Suprapubic skin (tissue), 4 donors: ENCODE data around the gene LALBA. TPM values are rescaled to one million over a fixed set of nuclear protein-coding genes. Genes with fewer than 3 reads are reported as not detected.
"Not testable (repeated sequence)": the region's sequence is repeated elsewhere in the genome, so short reads cannot be mapped to it uniquely, and the experiment has no call there.

Experiments
- DNase-seq, 2 donors: peaks; one replicate each; pipeline ENCODE4 v3.0.0-alpha.2; 2019; ENCODE audit warnings: low spot score in 2 of 2
- H3K27ac ChIP-seq: fragments of 200-600 bp; sonication (generic); one replicate; pipeline ENCODE4 v1.5.1; 2019
- H3K27me3 ChIP-seq: fragments of 200-600 bp; sonication (generic); one replicate; pipeline ENCODE4 v1.5.1; 2019
- H3K36me3 ChIP-seq: fragments of 200-600 bp; sonication (generic); one replicate; pipeline ENCODE4 v1.5.1; 2019
- H3K4me1 ChIP-seq: fragments of 200-600 bp; sonication (generic); one replicate; pipeline ENCODE4 v1.5.1; 2019
- H3K4me3 ChIP-seq: fragments of 200-600 bp; sonication (generic); one replicate; pipeline ENCODE4 v1.5.1; 2019; ENCODE audit warnings: mild to moderate bottlenecking
- H3K9me3 ChIP-seq: fragments of 200-600 bp; sonication (generic); one replicate; pipeline ENCODE4 v1.5.1; 2019
- CTCF ChIP-seq, 2 donors: fragments of 200-600 bp in 1 of 2; fragments of 450-650 bp in 1 of 2; sonication (generic) in 1 of 2; IDR thresholded peaks; one replicate each; pipeline ENCODE4 v1.5.1; 2016 to 2019; ENCODE audit warnings: antibody characterized with exemption in 2 of 2, mild to moderate bottlenecking in 1 of 2, moderate library complexity in 1 of 2
- EP300 ChIP-seq: sonication (generic); formaldehyde crosslinking; IDR thresholded peaks from one replicate; pipeline ENCODE4 v1.6.1; 2017; ENCODE audit warnings: antibody characterized with exemption
- POLR2A ChIP-seq, 2 donors: fragments of 450-650 bp; IDR thresholded peaks; one replicate each; pipeline ENCODE4 v1.6.1; 2017; ENCODE audit warnings: antibody characterized with exemption in 2 of 2, mild to moderate bottlenecking in 2 of 2, moderate library complexity in 2 of 2
- POLR2AphosphoS5 ChIP-seq, 3 donors: sonication (generic); formaldehyde crosslinking; IDR thresholded peaks; one replicate each; pipeline ENCODE4 v1.6.1; 2017; ENCODE audit warnings: antibody characterized with exemption in 3 of 3
- WGBS: methylation state at CpG from one replicate; pipeline ENCODE4 v1.1.5; 2018; 5-methylcytosine and 5-hydroxymethylcytosine counted together
- total RNA-seq, 4 donors: library from RNA; depleted of rRNA; stranded (reverse); fragments of >200 nt; gene quantifications; one replicate each; pipeline ENCODE4 v1.1.0, GENCODE V29; 2016

LALBA gene
- total RNA-seq, 4 donors from 2014 or later, result not detected

DNA sequence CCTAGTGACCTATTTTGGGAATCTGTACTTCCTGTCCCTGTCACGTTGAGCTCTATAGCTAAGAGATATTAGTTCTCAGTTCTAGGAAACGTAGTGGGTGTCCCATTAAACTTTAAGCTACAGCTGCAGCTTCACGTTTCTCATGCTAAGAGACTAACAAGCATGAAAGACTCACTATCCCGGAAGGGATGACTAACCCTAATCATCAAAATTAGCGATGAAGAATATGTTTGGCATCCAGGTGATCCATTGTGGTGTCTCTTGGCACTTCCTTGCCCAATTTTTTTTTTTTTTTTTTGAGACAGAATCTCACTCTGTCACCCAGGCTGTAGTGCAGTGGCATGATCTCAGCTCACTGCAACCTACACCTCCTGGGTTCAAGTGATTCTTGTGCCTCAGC, 11.0 kb upstream of the LALBA start:
- TF ChIP-seq EP300, result no peak
- no peak for TF ChIP-seq POLR2AphosphoS5 (IDR thresholded peaks at IDR 0.05)
- no peak for TF ChIP-seq POLR2A (IDR thresholded peaks at IDR 0.05)
- TF ChIP-seq CTCF (IDR thresholded peaks at IDR 0.05), result no peak

GRCh38 chr12:48572326-48572725, 2.5 kb upstream of the LALBA start:
- TF ChIP-seq CTCF (IDR thresholded peaks at IDR 0.05) (no peak), EP300 (no peak), POLR2AphosphoS5 (IDR thresholded peaks at IDR 0.05) (no peak), POLR2A (IDR thresholded peaks at IDR 0.05) (no peak)
- WGBS, result 38% methylated on average over 5 of the region's 5 CpGs
- no peaks in the 10 kb centered on the region for H3K9me3 ChIP-seq

More for the DNA sequence above, 11.0 kb upstream of the LALBA start:
- Histone ChIP-seq H3K27me3 (peaks cover 4% of the 10 kb centered on the region), H3K9me3 (no peaks in the 10 kb centered on the region), H3K4me3 (no peak overlapping the region), H3K4me1 (no peaks in the 10 kb centered on the region), H3K36me3 (no peaks in the 10 kb centered on the region), H3K27ac (no peak overlapping the region)
- WGBS, result 49% methylated on average over 5 of the region's 5 CpGs
- DNase-seq, result no peak

DNA sequence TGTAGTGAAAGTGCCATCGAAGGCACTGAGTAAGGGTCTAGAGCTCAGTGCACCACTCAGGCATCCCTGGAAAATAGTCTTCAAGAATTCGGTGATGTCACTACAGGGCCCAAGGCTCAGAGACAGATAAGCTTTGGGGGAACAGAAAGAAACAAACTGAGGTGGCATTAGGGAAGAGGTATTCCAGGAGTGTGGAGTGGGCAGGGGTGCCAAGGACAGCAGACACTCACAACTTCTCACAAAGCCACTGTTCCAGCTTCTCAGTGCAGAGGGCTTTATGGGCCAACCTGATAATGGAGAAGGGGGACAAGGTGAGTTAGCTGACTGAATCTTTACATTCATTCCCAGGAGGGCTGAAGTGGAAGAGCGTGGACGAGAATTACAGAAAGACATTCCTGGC, 2.1 kb downstream of the LALBA start:
- Histone ChIP-seq H3K4me1 (no peaks in the 10 kb centered on the region), H3K27me3 (peaks cover 2% of the 10 kb centered on the region), H3K4me3 (no peak overlapping the region), H3K9me3 (no peaks in the 10 kb centered on the region), H3K36me3 (no peaks in the 10 kb centered on the region), H3K27ac (no peak overlapping the region)
- DNase-seq, result no peak
- TF ChIP-seq CTCF (IDR thresholded peaks at IDR 0.05), result no peak
- TF ChIP-seq POLR2AphosphoS5 (IDR thresholded peaks at IDR 0.05), result no peak
- TF ChIP-seq POLR2A (IDR thresholded peaks at IDR 0.05), result no peak
- WGBS, result 87% methylated on average over 4 of the region's 4 CpGs

More at GRCh38 chr12:48572326-48572725, 2.5 kb upstream of the LALBA start:
- no peak overlapping the region for H3K27ac ChIP-seq
- no peaks in the 10 kb centered on the region for H3K36me3 ChIP-seq
- DNase-seq, result no peak
- H3K4me3 ChIP-seq, result no peak overlapping the region
- peaks cover 2% of the 10 kb centered on the region for H3K27me3 ChIP-seq
- H3K4me1 ChIP-seq, result no peaks in the 10 kb centered on the region

GRCh38 chr12:48557919-48558318, 11.9 kb downstream of the LALBA start:
- Histone ChIP-seq H3K27me3 (no peaks in the 10 kb centered on the region), H3K36me3 (no peaks in the 10 kb centered on the region), H3K27ac (no peak overlapping the region), H3K4me3 (no peak overlapping the region), H3K9me3 (no peaks in the 10 kb centered on the region), H3K4me1 (no peaks in the 10 kb centered on the region)
- 91% methylated on average over 4 of the region's 4 CpGs for WGBS
- no peak for TF ChIP-seq POLR2A (IDR thresholded peaks at IDR 0.05)
- no peak for TF ChIP-seq CTCF (IDR thresholded peaks at IDR 0.05)
- no peak for TF ChIP-seq EP300
- no peak for TF ChIP-seq POLR2AphosphoS5 (IDR thresholded peaks at IDR 0.05)
- no peak for DNase-seq

DNA sequence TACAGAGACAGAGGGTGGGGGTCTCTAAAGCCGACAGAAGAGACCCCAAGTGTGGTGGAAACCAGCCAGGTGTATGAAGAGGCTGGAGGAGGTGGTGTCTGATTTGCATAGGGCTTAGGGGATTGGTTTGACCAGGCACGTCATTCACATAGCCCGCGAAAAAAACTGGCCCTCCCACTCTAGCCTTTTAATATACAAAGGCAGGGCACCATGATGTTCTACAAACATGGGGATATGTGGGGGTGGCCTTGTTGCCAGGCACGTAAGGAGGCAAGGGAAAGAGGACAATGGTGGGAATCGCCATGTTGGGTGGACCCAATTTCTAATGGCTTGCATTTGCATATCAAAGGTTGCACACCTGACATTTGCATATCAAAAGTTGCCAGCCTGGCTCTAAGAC, 13.2 kb downstream of the LALBA start:
- Histone ChIP-seq H3K36me3 (no peaks in the 10 kb centered on the region), H3K9me3 (no peaks in the 10 kb centered on the region), H3K27ac (no peak overlapping the region), H3K4me3 (no peak overlapping the region), H3K4me1 (no peaks in the 10 kb centered on the region), H3K27me3 (no peaks in the 10 kb centered on the region)
- no peak for TF ChIP-seq POLR2A (IDR thresholded peaks at IDR 0.05)
- no peak for TF ChIP-seq POLR2AphosphoS5 (IDR thresholded peaks at IDR 0.05)
- TF ChIP-seq CTCF (IDR thresholded peaks at IDR 0.05), result no peak
- TF ChIP-seq EP300, result no peak
- 59% methylated on average over 6 of the region's 6 CpGs for WGBS
- DNase-seq, result no peak

- not testable (repeated sequence) for H3K4me1 ChIP-seq, H3K36me3 ChIP-seq, H3K9me3 ChIP-seq, H3K4me3 ChIP-seq, DNase-seq, H3K27me3 ChIP-seq, H3K27ac ChIP-seq
- WGBS, result 72% methylated on average over 9 of the region's 11 CpGs
These were observed 16.0 kb downstream of the LALBA start for GRCh38 chr12:48553666-48554343.

GRCh38 chr12:48551636-48552035, 18.2 kb downstream of the LALBA start:
- not testable (repeated sequence) for H3K4me3 ChIP-seq, DNase-seq, H3K4me1 ChIP-seq, H3K27ac ChIP-seq, H3K36me3 ChIP-seq, H3K9me3 ChIP-seq, H3K27me3 ChIP-seq
- WGBS, result 97% methylated on average over 4 of the region's 13 CpGs

- 93% methylated on average over 1 of the region's 3 CpGs for WGBS
- H3K4me1 ChIP-seq, H3K4me3 ChIP-seq, H3K27me3 ChIP-seq, DNase-seq, H3K36me3 ChIP-seq, H3K27ac ChIP-seq, H3K9me3 ChIP-seq: not testable (repeated sequence)
These were observed 22.8 kb downstream of the LALBA start for GRCh38 chr12:48547012-48547411.
